Mesodermal cell (in vitro differentiated cells): ENCODE measurements around the gene PUS10.

Experiments used
- H3K27ac ChIP-seq: 2 replicates; pipeline ENCODE4 v1.7.0; 2013; ENCODE audit warnings: mild to moderate bottlenecking, low read depth, low read length, moderate library complexity; ENCODE audit not compliant: severe bottlenecking
- H3K36me3 ChIP-seq: 2 replicates; pipeline ENCODE4 v1.7.1; 2013; ENCODE audit warnings: mild to moderate bottlenecking, low read length, moderate library complexity; ENCODE audit not compliant: control insufficient read depth, insufficient read depth
- H3K4me1 ChIP-seq: one replicate; pipeline ENCODE4 v1.7.1; 2013; ENCODE audit warnings: mild to moderate bottlenecking, low read length; ENCODE audit not compliant: insufficient read depth, control insufficient read depth, poor library complexity, severe bottlenecking
- H3K4me3 ChIP-seq: 2 replicates; pipeline ENCODE4 v1.7.0; 2013; ENCODE audit warnings: low read length, control low read depth, mild to moderate bottlenecking; ENCODE audit not compliant: insufficient read depth, poor library complexity, severe bottlenecking; ENCODE audit errors: extremely low read depth
- H3K9me3 ChIP-seq: 2 replicates; pipeline ENCODE4 v1.7.1; 2013; ENCODE audit warnings: mild to moderate bottlenecking, low read length, moderate library complexity; ENCODE audit not compliant: control insufficient read depth
- WGBS, 2 experiments: methylation state at CpG; one replicate each; pipeline ENCODE4 v1.1.5; 2013; ENCODE audit warnings: missing lambda C conversion rate in 2 of 2; ENCODE audit not compliant: insufficient coverage in 2 of 2; 5-methylcytosine and 5-hydroxymethylcytosine counted together

PUS10 gene

GRCh38 chr2:60958361-60958760, 59.7 kb downstream of the PUS10 start:
- Histone ChIP-seq H3K27ac (no peak overlapping the region), H3K9me3 (no peaks in the 10 kb centered on the region), H3K36me3 (no peaks in the 10 kb centered on the region), H3K4me3 (no peak overlapping the region), H3K4me1 (peaks cover 2% of the 10 kb centered on the region)
- 94% methylated on average over 3 of the region's 3 CpGs; no CpG with 5 or more reads in 1 of the 2 experiments for WGBS, 2 experiments

DNA sequence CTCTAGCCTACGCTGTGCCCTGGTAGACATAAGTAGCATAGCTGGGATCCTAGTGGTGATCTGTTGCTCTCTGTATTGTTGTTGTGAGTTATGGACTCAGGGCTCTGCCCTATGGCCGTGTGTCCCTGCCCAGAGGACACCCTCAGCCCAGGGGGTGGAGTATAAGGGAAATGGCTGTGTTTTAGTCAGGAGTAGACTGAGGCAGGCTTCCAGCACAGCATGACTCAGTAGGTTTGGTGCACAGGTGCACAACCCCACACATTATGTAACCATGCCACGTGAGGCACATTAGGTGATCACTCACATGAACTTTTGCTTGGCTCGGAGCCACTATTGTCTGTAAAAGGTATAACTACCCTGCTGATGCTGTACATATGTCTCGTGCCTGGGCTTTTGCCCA, 60.4 kb downstream of the PUS10 start:
- Histone ChIP-seq H3K4me3 (no peak overlapping the region), H3K27ac (no peak overlapping the region), H3K36me3 (no peaks in the 10 kb centered on the region), H3K4me1 (peaks cover 2% of the 10 kb centered on the region), H3K9me3 (no peaks in the 10 kb centered on the region)
- WGBS, 2 experiments = 89 to 93% methylated on average over 5 of the region's 5 CpGs

- 90 to 92% methylated on average over 8 of the region's 8 CpGs for WGBS, 2 experiments
- no peak overlapping the region for H3K4me3 ChIP-seq
- peaks cover 2% of the 10 kb centered on the region for H3K4me1 ChIP-seq
- H3K27ac ChIP-seq = no peak overlapping the region
- no peaks in the 10 kb centered on the region for H3K36me3 ChIP-seq
- H3K9me3 ChIP-seq = no peaks in the 10 kb centered on the region
Observed at GRCh38 chr2:60957224-60957623, 60.8 kb downstream of the PUS10 start.

- Histone ChIP-seq H3K27ac (no peak overlapping the region), H3K4me1 (peaks cover 2% of the 10 kb centered on the region), H3K36me3 (no peaks in the 10 kb centered on the region), H3K9me3 (no peaks in the 10 kb centered on the region), H3K4me3 (no peak overlapping the region)
- 52 to 78% methylated on average over 2 of the region's 2 CpGs for WGBS, 2 experiments
Observed at GRCh38 chr2:60954139-60954538, 63.9 kb downstream of the PUS10 start.

DNA sequence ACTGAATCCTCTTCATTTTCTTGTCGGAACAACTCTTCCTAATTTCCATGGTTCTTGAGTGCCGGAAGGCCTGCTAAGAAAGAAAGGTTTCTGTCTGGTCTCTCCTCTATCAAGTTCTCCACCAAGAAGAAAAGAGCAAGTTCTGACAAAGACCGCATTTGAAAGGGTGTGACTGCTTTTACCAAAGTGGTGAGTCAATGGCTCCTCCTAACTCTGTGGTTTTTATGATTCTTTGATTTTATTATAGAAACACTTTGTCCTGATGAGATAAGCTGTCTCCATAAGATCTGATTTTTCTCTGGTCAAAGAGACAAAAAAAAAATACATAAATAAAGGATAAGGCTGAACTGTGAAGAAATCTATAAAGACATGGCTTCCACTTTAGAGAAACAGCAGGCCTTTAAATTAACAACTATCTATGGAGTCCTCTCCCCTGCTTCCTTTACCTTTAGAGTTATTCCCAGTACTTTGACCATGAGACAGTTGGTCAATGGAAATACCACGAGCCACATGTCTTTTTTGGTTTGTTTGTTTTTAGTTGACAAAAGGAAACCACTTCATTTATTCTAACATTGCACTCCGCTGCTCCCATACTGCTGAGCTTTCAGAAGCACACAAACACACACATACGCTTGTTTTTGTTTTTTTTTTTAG, 69.0 kb downstream of the PUS10 start:
- no peaks in the 10 kb centered on the region for H3K9me3 ChIP-seq
- H3K36me3 ChIP-seq = no peaks in the 10 kb centered on the region
- WGBS, 2 experiments = 94 to 100% methylated on average over 1 to 2 of the region's 6 CpGs
- H3K4me1 ChIP-seq = no peaks in the 10 kb centered on the region
- no peak overlapping the region for H3K27ac ChIP-seq
- no peak overlapping the region for H3K4me3 ChIP-seq

GRCh38 chr2:60948161-60948560, 69.9 kb downstream of the PUS10 start:
- no peak overlapping the region for H3K4me3 ChIP-seq
- H3K4me1 ChIP-seq = no peaks in the 10 kb centered on the region
- H3K27ac ChIP-seq = no peak overlapping the region
- no peaks in the 10 kb centered on the region for H3K9me3 ChIP-seq
- H3K36me3 ChIP-seq = no peaks in the 10 kb centered on the region
- WGBS, 2 experiments = 94% methylated on average over 2 to 4 of the region's 8 CpGs

DNA sequence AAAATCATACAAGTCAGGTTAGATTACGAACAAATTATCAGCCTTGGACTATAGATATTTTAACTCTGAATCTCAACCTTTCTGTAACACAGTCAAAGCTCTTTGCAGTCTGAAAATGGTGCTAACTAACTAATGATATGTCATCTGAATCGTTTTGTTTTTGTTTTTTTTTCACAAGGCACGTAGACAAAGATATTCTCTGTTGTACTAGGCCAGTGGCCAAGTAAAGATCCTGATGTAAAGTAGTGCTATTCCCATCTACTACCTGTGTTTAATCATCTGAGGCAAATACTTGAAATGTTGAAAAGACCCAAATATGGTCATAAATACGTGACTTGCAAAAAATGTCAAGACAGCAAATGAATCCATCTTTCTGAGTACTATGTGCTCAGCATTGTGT, 71.0 kb downstream of the PUS10 start:
- Histone ChIP-seq H3K9me3 (no peaks in the 10 kb centered on the region), H3K4me3 (no peak overlapping the region), H3K36me3 (no peaks in the 10 kb centered on the region), H3K4me1 (no peaks in the 10 kb centered on the region), H3K27ac (no peak overlapping the region)
- WGBS, 2 experiments = 86 to 100% methylated on average over 2 to 4 of the region's 4 CpGs

GRCh38 chr2:60945341-60945740, 72.7 kb downstream of the PUS10 start:
- H3K4me1 ChIP-seq = no peaks in the 10 kb centered on the region
- WGBS, 2 experiments = no CpG with 5 or more reads among the region's 2 CpGs
- no peaks in the 10 kb centered on the region for H3K36me3 ChIP-seq
- no peaks in the 10 kb centered on the region for H3K9me3 ChIP-seq
- no peak overlapping the region for H3K27ac ChIP-seq
- no peak overlapping the region for H3K4me3 ChIP-seq

DNA sequence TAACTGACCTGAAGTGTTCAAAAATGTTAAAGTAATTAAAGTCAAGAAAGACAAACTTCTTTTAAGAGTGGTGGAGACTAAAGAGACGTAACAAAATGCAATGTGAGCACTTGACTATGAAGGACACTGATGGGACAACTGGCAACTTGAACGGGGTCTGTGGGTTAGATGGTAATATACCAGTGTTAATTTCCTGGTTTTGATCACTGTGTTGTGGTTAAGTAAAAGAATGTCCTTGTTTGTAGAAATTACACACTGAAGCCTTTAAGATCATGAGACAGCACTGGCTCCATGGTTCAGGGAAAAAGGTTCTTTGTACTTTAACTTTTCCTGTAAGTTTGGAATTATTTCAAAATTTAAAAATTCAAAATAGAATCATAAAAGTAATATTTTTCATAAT, 78.4 kb downstream of the PUS10 start:
- H3K36me3 ChIP-seq = no peaks in the 10 kb centered on the region
- WGBS, 2 experiments = 90 to 100% methylated on average over 1 to 2 of the region's 2 CpGs
- no peaks in the 10 kb centered on the region for H3K9me3 ChIP-seq
- no peak overlapping the region for H3K4me3 ChIP-seq
- no peaks in the 10 kb centered on the region for H3K4me1 ChIP-seq
- no peak overlapping the region for H3K27ac ChIP-seq

DNA sequence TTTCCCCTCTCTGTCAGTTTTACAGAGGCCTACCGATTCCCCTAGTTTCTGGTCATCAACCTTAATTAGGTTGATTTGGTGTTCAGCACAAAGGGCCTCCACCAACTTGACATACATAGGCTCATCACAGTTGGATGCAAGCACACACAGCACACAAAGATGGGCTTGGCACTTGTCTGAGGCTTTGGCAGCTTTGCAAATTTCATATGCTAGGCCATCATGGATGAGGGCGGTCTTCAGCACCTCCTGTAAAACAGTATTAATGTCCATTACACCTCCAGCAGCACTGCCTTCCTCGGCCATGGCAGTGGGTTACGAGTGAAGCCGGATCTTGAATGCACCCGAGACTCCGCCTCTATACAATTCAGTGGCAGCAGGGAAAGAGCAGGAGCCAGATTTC, 79.8 kb downstream of the PUS10 start:
- Histone ChIP-seq H3K36me3 (no peaks in the 10 kb centered on the region), H3K9me3 (no peaks in the 10 kb centered on the region), H3K4me3 (no peak overlapping the region), H3K27ac (no peak overlapping the region), H3K4me1 (no peaks in the 10 kb centered on the region)
- 92 to 95% methylated on average over 7 of the region's 7 CpGs for WGBS, 2 experiments

GRCh38 chr2:60936757-60937156, 81.3 kb downstream of the PUS10 start:
- Histone ChIP-seq H3K36me3 (no peaks in the 10 kb centered on the region), H3K9me3 (no peaks in the 10 kb centered on the region), H3K4me3 (no peak overlapping the region), H3K27ac (no peak overlapping the region), H3K4me1 (no peaks in the 10 kb centered on the region)
- WGBS, 2 experiments = 92 to 100% methylated on average over 4 to 5 of the region's 5 CpGs
